NT2/D1 (cell line): Measurements from ENCODE around the gene RPS4Y2.

Experiments used
- DNase-seq: peaks from one replicate; pipeline ENCODE4 v3.0.0-alpha.2; 2011; ENCODE audit warnings: low read depth, low spot score
- H3K27me3 ChIP-seq: 2 replicates; pipeline ENCODE4 v1.6.0; 2011; ENCODE audit warnings: mild to moderate bottlenecking; ENCODE audit not compliant: insufficient read length, insufficient read depth
- H3K36me3 ChIP-seq: 2 replicates; pipeline ENCODE4 v1.6.1; 2011; ENCODE audit warnings: mild to moderate bottlenecking, low read length, mixed read lengths; ENCODE audit not compliant: insufficient read depth, insufficient read length
- H3K4me1 ChIP-seq: 2 replicates; pipeline ENCODE4 v1.5.1; 2011; ENCODE audit not compliant: insufficient read depth, insufficient read length
- H3K4me3 ChIP-seq: 2 replicates; pipeline ENCODE4 v1.5.1; 2011; ENCODE audit warnings: low read depth; ENCODE audit not compliant: insufficient read length
- H3K9ac ChIP-seq: 2 replicates; pipeline ENCODE4 v1.6.0; 2011; ENCODE audit warnings: low read depth; ENCODE audit not compliant: insufficient read length
- H3K9me3 ChIP-seq: 2 replicates; pipeline ENCODE4 v1.5.1; 2011; ENCODE audit warnings: mild to moderate bottlenecking, low read length; ENCODE audit not compliant: insufficient read depth
- SUZ12 ChIP-seq: IDR thresholded peaks from 2 replicates; pipeline ENCODE4 v1.6.1; 2011; ENCODE audit not compliant: insufficient read length, insufficient read depth; ENCODE audit errors: extremely low read depth
- YY1 ChIP-seq: IDR thresholded peaks from 2 replicates; pipeline ENCODE4 v1.6.1; 2011; ENCODE audit not compliant: insufficient read length, insufficient read depth
- ZNF274 ChIP-seq: IDR thresholded peaks from 2 replicates; pipeline ENCODE4 v1.6.1; 2011; ENCODE audit warnings: mild to moderate bottlenecking, low read depth, low read length

Gene RPS4Y2

GRCh38 chrY:20746919-20747318, 9.0 kb upstream of the RPS4Y2 start:
- no peaks in the 10 kb centered on the region for H3K4me1 ChIP-seq
- H3K4me3 ChIP-seq: no peak overlapping the region
- no peaks in the 10 kb centered on the region for H3K9me3 ChIP-seq
- H3K36me3 ChIP-seq: no peaks in the 10 kb centered on the region
- no peak for DNase-seq
- TF ChIP-seq ZNF274 (no peak), YY1 (no peak), SUZ12 (no peak)
- H3K27me3 ChIP-seq: no peaks in the 10 kb centered on the region
- no peak overlapping the region for H3K9ac ChIP-seq

GRCh38 chrY:20763869-20764268, 8.0 kb downstream of the RPS4Y2 start:
- Histone ChIP-seq H3K27me3 (no peaks in the 10 kb centered on the region), H3K4me3 (no peak overlapping the region), H3K36me3 (no peaks in the 10 kb centered on the region), H3K4me1 (no peaks in the 10 kb centered on the region), H3K9me3 (no peaks in the 10 kb centered on the region), H3K9ac (no peak overlapping the region)
- no peak for DNase-seq
- no peak for TF ChIP-seq SUZ12
- no peak for TF ChIP-seq ZNF274
- TF ChIP-seq YY1: no peak

GRCh38 chrY:20765117-20765516, 9.2 kb downstream of the RPS4Y2 start:
- no peaks in the 10 kb centered on the region for H3K27me3 ChIP-seq
- DNase-seq: no peak
- TF ChIP-seq YY1 (no peak), ZNF274 (no peak), SUZ12 (no peak)
- H3K9me3 ChIP-seq: no peaks in the 10 kb centered on the region
- H3K4me3 ChIP-seq: no peak overlapping the region
- H3K9ac ChIP-seq: no peak overlapping the region
- H3K4me1 ChIP-seq: no peaks in the 10 kb centered on the region
- H3K36me3 ChIP-seq: no peaks in the 10 kb centered on the region

GRCh38 chrY:20770755-20771154, 14.8 kb downstream of the RPS4Y2 start:
- H3K36me3 ChIP-seq: no peaks in the 10 kb centered on the region
- H3K27me3 ChIP-seq: no peaks in the 10 kb centered on the region
- no peaks in the 10 kb centered on the region for H3K9me3 ChIP-seq
- no peak overlapping the region for H3K4me3 ChIP-seq
- TF ChIP-seq YY1 (no peak), SUZ12 (no peak), ZNF274 (no peak)
- H3K9ac ChIP-seq: no peak overlapping the region
- no peaks in the 10 kb centered on the region for H3K4me1 ChIP-seq
- DNase-seq: no peak

GRCh38 chrY:20776104-20776503, 20.2 kb downstream of the RPS4Y2 start:
- no peak overlapping the region for H3K4me3 ChIP-seq
- no peaks in the 10 kb centered on the region for H3K4me1 ChIP-seq
- TF ChIP-seq SUZ12 (no peak), YY1 (no peak), ZNF274 (no peak)
- H3K9me3 ChIP-seq: no peaks in the 10 kb centered on the region
- no peak for DNase-seq
- no peaks in the 10 kb centered on the region for H3K36me3 ChIP-seq
- H3K27me3 ChIP-seq: no peaks in the 10 kb centered on the region
- H3K9ac ChIP-seq: no peak overlapping the region

- no peak for DNase-seq
- Histone ChIP-seq H3K36me3 (no peaks in the 10 kb centered on the region), H3K4me1 (no peaks in the 10 kb centered on the region), H3K4me3 (no peak overlapping the region), H3K9ac (no peak overlapping the region), H3K9me3 (no peaks in the 10 kb centered on the region), H3K27me3 (no peaks in the 10 kb centered on the region)
- no peak for TF ChIP-seq YY1
- TF ChIP-seq ZNF274: no peak
- no peak for TF ChIP-seq SUZ12
Measured at GRCh38 chrY:20780104-20780654, 24.3 kb downstream of the RPS4Y2 start.

GRCh38 chrY:20780776-20781175, 24.9 kb downstream of the RPS4Y2 start:
- H3K27me3 ChIP-seq: no peaks in the 10 kb centered on the region
- H3K4me3 ChIP-seq: no peak overlapping the region
- no peaks in the 10 kb centered on the region for H3K4me1 ChIP-seq
- no peaks in the 10 kb centered on the region for H3K9me3 ChIP-seq
- no peak for TF ChIP-seq SUZ12
- no peak for TF ChIP-seq ZNF274
- TF ChIP-seq YY1: no peak
- no peak overlapping the region for H3K9ac ChIP-seq
- DNase-seq: no peak
- H3K36me3 ChIP-seq: no peaks in the 10 kb centered on the region

- Histone ChIP-seq H3K9me3 (no peaks in the 10 kb centered on the region), H3K9ac (no peak overlapping the region), H3K4me1 (no peaks in the 10 kb centered on the region), H3K36me3 (no peaks in the 10 kb centered on the region), H3K4me3 (no peak overlapping the region), H3K27me3 (no peaks in the 10 kb centered on the region)
- TF ChIP-seq ZNF274 (no peak), YY1 (no peak), SUZ12 (no peak)
- DNase-seq: no peak
Measured at GRCh38 chrY:20781408-20781807, 25.5 kb downstream of the RPS4Y2 start.
